HepG2 (cell line): ENCODE measurements around the gene SETD2. TPM values are rescaled to one million over a fixed set of nuclear protein-coding genes. Genes with fewer than 3 reads are reported as not detected.
A peak's percentile ranks its signal among the peaks of the same experiment; 100 is the strongest.

Experiments used
- ATAC-seq: fragments of 200-7000 bp; cut with Tn5 transposase; 3 replicates; pipeline ENCODE4 v1.9.1; 2020; ENCODE audit warnings: mild to moderate bottlenecking, moderate library complexity
- BruUV-seq: library from RNA; stranded (reverse); fragments of 400-500 nt; replicated peaks from 2 replicates; lab custom pipeline; 2021; lab: Mats Ljungman, UMichigan
- CTCF ChIA-PET: fragments of 300-600 bp; formaldehyde crosslinking; extraction: SDS; loops from one replicate; lab custom pipeline; 2021; ENCODE audit warnings: low total read pairs, inconsistent platforms, low intra/inter-chr PET ratio; lab: Yijun Ruan, JAX
- POLR2A ChIA-PET: fragments of 350-600 bp; sonication (Branson Sonifier 250); formaldehyde crosslinking; loops from one replicate; lab custom pipeline; 2020; ENCODE audit warnings: antibody characterized with exemption, inconsistent platforms; lab: Yijun Ruan, JAX
- DNase-seq: peaks from one replicate; pipeline ENCODE4 v3.0.0-alpha.2; 2015; ENCODE audit warnings: low spot score
- FAIRE-seq: peaks from 3 replicates; lab custom pipeline; 2011; peaks lifted over from hg19 to GRCh38; lab: Jason Lieb, UNC
- H2AFZ ChIP-seq: one replicate; pipeline ENCODE4 v1.6.1; 2011; ENCODE audit warnings: low read length, inconsistent platforms
- H3K27ac ChIP-seq: fragments of 300-600 bp; 3 replicates; pipeline ENCODE4 v1.8.0; 2011; ENCODE audit warnings: mixed run types, mild to moderate bottlenecking, mixed read lengths, low read length, inconsistent platforms; ENCODE audit not compliant: insufficient read depth; ENCODE audit errors: extremely low read length
- H3K27me3 ChIP-seq, 2 experiments: fragments of 200-600 bp in 1 of 2; 2 replicates in 1 of 2; 3 replicates in 1 of 2; pipeline versions ENCODE4 v1.6.0 to v1.8.0; 2011; ENCODE audit warnings: low read length in 2 of 2, mild to moderate bottlenecking in 2 of 2, moderate library complexity in 2 of 2, inconsistent platforms in 1 of 2; ENCODE audit not compliant: insufficient read depth in 2 of 2, control insufficient read depth in 1 of 2
- H3K36me3 ChIP-seq, 2 experiments: fragments of 200-600 bp in 1 of 2; replicated peaks in 1 of 2; 2 replicates in 1 of 2; 3 replicates in 1 of 2; pipeline versions ENCODE4 v1.5.1 to v1.8.0; 2011; ENCODE audit warnings: low read length in 2 of 2, inconsistent platforms in 1 of 2; ENCODE audit not compliant: insufficient read depth in 2 of 2, control insufficient read depth in 1 of 2
- H3K4me1 ChIP-seq: 2 replicates; pipeline ENCODE4 v1.5.1; 2012; ENCODE audit warnings: low read length, inconsistent platforms; ENCODE audit not compliant: insufficient read depth
- H3K4me2 ChIP-seq: 2 replicates; pipeline ENCODE4 v1.6.0; 2011; ENCODE audit warnings: low read depth, low read length, inconsistent platforms
- H3K4me3 ChIP-seq, 3 experiments: fragments of 200-600 bp in 1 of 3; sonication (generic), shearing (Covaris generic) in 1 of 3; replicated peaks in 1 of 3; 2 replicates each; pipeline ENCODE4 v1.5.1; 2011 to 2016; ENCODE audit warnings: low read length in 3 of 3, inconsistent platforms in 2 of 3, low read depth in 2 of 3, mild to moderate bottlenecking in 2 of 3, control low read depth in 1 of 3, mixed read lengths in 1 of 3; ENCODE audit not compliant: insufficient read depth in 1 of 3
- H3K79me2 ChIP-seq: one replicate; pipeline ENCODE4 v1.6.1; 2011; ENCODE audit warnings: low read length, inconsistent platforms; ENCODE audit not compliant: insufficient read depth
- H3K9ac ChIP-seq: 2 replicates; pipeline ENCODE4 v1.6.0; 2011; ENCODE audit warnings: mild to moderate bottlenecking, low read depth, low read length, inconsistent platforms; ENCODE audit not compliant: insufficient read depth
- H3K9me3 ChIP-seq: 2 replicates; pipeline ENCODE4 v1.5.1; 2012; ENCODE audit warnings: mild to moderate bottlenecking, low read length
- H4K20me1 ChIP-seq: 2 replicates; pipeline ENCODE4 v1.6.0; 2011; ENCODE audit warnings: inconsistent platforms, mild to moderate bottlenecking, low read length, moderate library complexity; ENCODE audit not compliant: insufficient read depth
- ELF1 ChIP-seq: sonication (generic); formaldehyde crosslinking; IDR thresholded peaks from 2 replicates; pipeline ENCODE4 v1.4.0; 2020; ENCODE audit warnings: missing genetic modification reagents
- HIVEP1 ChIP-seq: sonication (generic); formaldehyde crosslinking; IDR thresholded peaks from 2 replicates; pipeline ENCODE4 v1.4.0; 2020; ENCODE audit warnings: mild to moderate bottlenecking, missing genetic modification reagents
- NRL ChIP-seq: sonication (generic); formaldehyde crosslinking; IDR thresholded peaks from 2 replicates; pipeline ENCODE4 v1.5.0; 2020; ENCODE audit warnings: missing genetic modification reagents, mild to moderate bottlenecking, moderate library complexity, borderline replicate concordance
- RXRA ChIP-seq: sonication (generic); formaldehyde crosslinking; IDR thresholded peaks from 2 replicates; pipeline ENCODE4 v1.5.1; 2020; ENCODE audit warnings: missing genetic modification reagents
- SOX6 ChIP-seq, 2 experiments: fragments of 450-650 bp in 1 of 2; sonication (generic) in 1 of 2; formaldehyde crosslinking in 1 of 2; IDR thresholded peaks; 2 replicates each; pipeline versions ENCODE4 v1.4.0 to v1.6.1; 2017 to 2020; ENCODE audit warnings: antibody characterized with exemption in 1 of 2, mild to moderate bottlenecking in 1 of 2, missing genetic modification reagents in 1 of 2
- ZBTB49 ChIP-seq: sonication (generic); formaldehyde crosslinking; IDR thresholded peaks from 2 replicates; pipeline ENCODE4 v1.4.0; 2020; ENCODE audit warnings: missing genetic modification reagents, borderline replicate concordance
- ZFP36 ChIP-seq: fragments of 150-350 bp; IDR thresholded peaks from 2 replicates; pipeline ENCODE4 v1.6.1; 2018; ENCODE audit warnings: borderline replicate concordance, low read length, low read depth; ENCODE audit not compliant: partially characterized antibody
- ZNF292 ChIP-seq: sonication (generic); formaldehyde crosslinking; IDR thresholded peaks from 2 replicates; pipeline ENCODE4 v1.8.1; 2022; ENCODE audit warnings: mild to moderate bottlenecking, low read depth, missing genetic modification reagents, borderline replicate concordance
- ZNF577 ChIP-seq: sonication (generic); formaldehyde crosslinking; IDR thresholded peaks from 2 replicates; pipeline ENCODE4 v1.4.0; 2020; ENCODE audit warnings: mild to moderate bottlenecking, low read depth, missing genetic modification reagents, borderline replicate concordance
- ZNF597 ChIP-seq: sonication (generic); formaldehyde crosslinking; IDR thresholded peaks from 2 replicates; pipeline ENCODE4 v1.5.0; 2020; ENCODE audit warnings: missing genetic modification reagents
- ZNF674 ChIP-seq: sonication (generic); formaldehyde crosslinking; IDR thresholded peaks from 2 replicates; pipeline ENCODE4 v1.5.0; 2020; ENCODE audit warnings: low read depth, mild to moderate bottlenecking, missing genetic modification reagents
- ZNF703 ChIP-seq: sonication (generic); formaldehyde crosslinking; IDR thresholded peaks from 2 replicates; pipeline ENCODE4 v1.5.1; 2020; ENCODE audit warnings: missing genetic modification reagents, mild to moderate bottlenecking, moderate library complexity, borderline replicate concordance
- ZNF747 ChIP-seq: sonication (generic); formaldehyde crosslinking; IDR thresholded peaks from 2 replicates; pipeline ENCODE4 v1.8.1; 2023; ENCODE audit warnings: missing genetic modification reagents, mild to moderate bottlenecking, borderline replicate concordance
- WGBS: methylation state at CpG from one replicate; pipeline ENCODE4 v1.1.6; 2017; ENCODE audit warnings: low lambda C conversion rate; 5-methylcytosine and 5-hydroxymethylcytosine counted together
- in situ Hi-C: cut with HindIII; loops from 2 replicates; pipeline ENCODE4 v1.10.0; 2017; ENCODE audit warnings: low pct_unique_long_range_greater_than_20kb; ENCODE audit not compliant: extremely low pct_ligation_motif_present
- intact Hi-C: fragments of 100-400 bp; cut with micrococcal nuclease; formaldehyde crosslinking; loops from one replicate; pipeline ENCODE4 v1.10.0; 2022; ENCODE audit not compliant: unreplicated experiment
- polyA plus RNA-seq, 8 experiments: library from polyadenylated mRNA; depleted of rRNA in 3 of 8; stranded (reverse) in 7 of 8; unstranded in 1 of 8; fragments of >200 nt; fragmentation: Illumina TruSeq in 4 of 8; extraction: Trizol in 4 of 8; gene quantifications; 2 replicates each; pipeline versions ENCODE4 v1.2.1 to v1.2.3, GENCODE V29; 2011 to 2016; ENCODE audit warnings: low read depth in 4 of 8, missing spikeins in 1 of 8, mixed read lengths in 1 of 8; ENCODE audit not compliant: insufficient read depth in 1 of 8
- total RNA-seq, 5 experiments: library from RNA; depleted of rRNA; stranded (reverse); fragments of >200 nt; fragmentation: Illumina TruSeq; extraction: Trizol; gene quantifications; 2 replicates each; pipeline ENCODE4 v1.2.3, GENCODE V29; 2016; ENCODE audit warnings: low read depth in 1 of 5

Gene SETD2
- total and polyA plus RNA-seq, 2 of the 13 experiments (the other 11 are each of a cell fraction or from before 2014, with no cell fraction given): 14.2 to 24.2 TPM

GRCh38 chr3:47017504-47018268, 146.2 kb downstream of the SETD2 start:
- Histone ChIP-seq H3K9me3 (no peaks in the 10 kb centered on the region), H3K27me3 (no peaks in the 10 kb centered on the region), H3K79me2 (peaks cover 4% of the 10 kb centered on the region), H3K4me3 (no peak overlapping the region), H3K4me2 (peak overlapping the region; percentile 18; the same call in 1 of the 2 replicates), H2AFZ (no peak overlapping the region), H4K20me1 (peaks cover 4% of the 10 kb centered on the region; the same call in 1 of the 2 replicates), H3K27ac (peak overlapping the region; percentile 61), H3K9ac (0 out of 2 replicates have a peak overlapping the region, but pooled peaks have one; percentile 19), H3K4me1 (peaks cover 53% of the 10 kb centered on the region), H3K36me3 (peaks cover 16 to 45% of the 10 kb centered on the region in 2 experiments; a peak in 4 of 5 replicates)
- DNase-seq (peak; percentile 20), ATAC-seq (peak; percentile 50), FAIRE-seq (no peak)
- ChIA-PET POLR2A (no interaction called here), CTCF (no interaction called here)
- in situ Hi-C loops (no loop called here), intact Hi-C loops (loop anchor here (10.0 kb wide), 1 partner anchor 47 kb away; no protein-coding TSS in a partner anchor)
- TF ChIP-seq ZBTB49 (CRISPR knock-in tag) (no peak), ZNF703 (0 out of 2 replicates have a peak, but pooled peaks have one; percentile 35)
- no TSS peak for BruUV-seq
- 87% methylated on average over 6 of the region's 6 CpGs for WGBS

- H3K9ac ChIP-seq: no peak overlapping the region
- H3K4me1 ChIP-seq: peaks cover 48% of the 10 kb centered on the region
- in situ Hi-C loops (no loop called here), intact Hi-C loops (loop anchor here (10.0 kb wide), 1 partner anchor 48 kb away; no protein-coding TSS in a partner anchor)
- TSS peak; percentile 45 for BruUV-seq
- no peak overlapping the region for H3K4me2 ChIP-seq
- H3K27me3 ChIP-seq: no peaks in the 10 kb centered on the region
- ChIA-PET POLR2A (no interaction called here), CTCF (no interaction called here)
- WGBS: 100% methylated on average over 1 of the region's 1 CpG
- DNase-seq (no peak), FAIRE-seq (no peak), ATAC-seq (no peak)
- peaks cover 15 to 43% of the 10 kb centered on the region in 2 experiments; a peak in 4 of 5 replicates for H3K36me3 ChIP-seq
- H4K20me1 ChIP-seq: peaks cover 4% of the 10 kb centered on the region; the same call in 1 of the 2 replicates
- H2AFZ ChIP-seq: no peak overlapping the region
- no peak overlapping the region for H3K4me3 ChIP-seq
- H3K79me2 ChIP-seq: peaks cover 1% of the 10 kb centered on the region
- H3K9me3 ChIP-seq: no peaks in the 10 kb centered on the region
- H3K27ac ChIP-seq: no peak overlapping the region
- TF ChIP-seq ZNF747 (no peak), ZNF674 (CRISPR knock-in tag) (no peak), ZNF577 (no peak), NRL (CRISPR knock-in tag) (no peak), ZFP36 (no peak), ZNF597 (CRISPR knock-in tag) (no peak), ELF1 (CRISPR knock-in tag) (no peak), SOX6 (IDR thresholded peaks at IDR 0.05) (no peak), SOX6 (CRISPR knock-in tag; IDR thresholded peaks at IDR 0.05) (no peak), HIVEP1 (CRISPR knock-in tag) (no peak), RXRA (CRISPR knock-in tag) (no peak), ZNF292 (no peak)
Measured at GRCh38 chr3:47016934-47017435, 146.9 kb downstream of the SETD2 start.
